ENCODE measurements around the gene NIP7. TPM values are rescaled to one million over a fixed set of nuclear protein-coding genes. Genes with fewer than 3 reads are reported as not detected.

Gene NIP7
- total and polyA plus RNA-seq, 2 donors (not counting 3 experiments of a cell fraction or from before 2014, with no cell fraction given) = 8.8 to 46.8 TPM

GRCh38 chr16:69329369-69330285 lies 9.9 kb upstream of the NIP7 start:
- peaks cover 39% of the 10 kb centered on the region for H3K79me2 ChIP-seq (ENCODE audit: control insufficient read depth, insufficient read depth, low read length)
- H3K36me3 ChIP-seq (ENCODE audit: control insufficient read depth in 2 of 2, extremely low read depth in 1 of 2, insufficient read depth in 2 of 2, low read length in 2 of 2) = peaks cover 4 to 12% of the 10 kb centered on the region in 2 experiments
- H4K20me1 ChIP-seq (replicated peaks; ENCODE audit: control insufficient read depth, extremely low read depth, insufficient read depth, low read length) = no peaks in the 10 kb centered on the region
- DNase-seq (ENCODE audit: low read depth, low spot score) = peak; percentile 20
- H3K27ac ChIP-seq (ENCODE audit: insufficient read depth, low read depth, low read length) = peak overlapping the region; percentile 12
- ChIA-PET CTCF (interaction anchor here (0.9 to 1.5 kb wide), 4 partner anchors 9 to 425 kb away, joined by 3 to 9 read pairs (median 6); partner anchors contain the start of genes COG8, NIP7 and NOB1), POLR2A (interaction anchor here (0.6 to 1.1 kb wide), 2 partner anchors 9 to 167 kb away, joined by 3 read pairs; partner anchors contain the start of genes COG8 and NIP7)
- no peaks in the 10 kb centered on the region for H3K9me3 ChIP-seq (replicated peaks; ENCODE audit: control insufficient read depth, insufficient read depth, low read length)
- TF ChIP-seq MAX (IDR thresholded peaks at IDR 0.05; ENCODE audit: insufficient read depth, insufficient read length) (no peak), EZH2 (IDR thresholded peaks at IDR 0.05; ENCODE audit: borderline replicate concordance, low read depth, low read length, severe bottlenecking) (no peak), FOS (IDR thresholded peaks at IDR 0.05; ENCODE audit: borderline replicate concordance, insufficient read depth, low read length) (no peak), JUN (IDR thresholded peaks at IDR 0.05; ENCODE audit: borderline replicate concordance, insufficient read depth, insufficient read length, low read depth) (no peak), POLR2AphosphoS5 (IDR thresholded peaks at IDR 0.05; ENCODE audit: insufficient read depth, low read depth, low read length) (no peak), MYC (IDR thresholded peaks at IDR 0.05; ENCODE audit: low read depth, low read length) (no peak), GATA2 (IDR thresholded peaks at IDR 0.05; ENCODE audit: insufficient read depth, insufficient read length, low read depth, low read length) (no peak)
- TF ChIP-seq, protein P1, sequence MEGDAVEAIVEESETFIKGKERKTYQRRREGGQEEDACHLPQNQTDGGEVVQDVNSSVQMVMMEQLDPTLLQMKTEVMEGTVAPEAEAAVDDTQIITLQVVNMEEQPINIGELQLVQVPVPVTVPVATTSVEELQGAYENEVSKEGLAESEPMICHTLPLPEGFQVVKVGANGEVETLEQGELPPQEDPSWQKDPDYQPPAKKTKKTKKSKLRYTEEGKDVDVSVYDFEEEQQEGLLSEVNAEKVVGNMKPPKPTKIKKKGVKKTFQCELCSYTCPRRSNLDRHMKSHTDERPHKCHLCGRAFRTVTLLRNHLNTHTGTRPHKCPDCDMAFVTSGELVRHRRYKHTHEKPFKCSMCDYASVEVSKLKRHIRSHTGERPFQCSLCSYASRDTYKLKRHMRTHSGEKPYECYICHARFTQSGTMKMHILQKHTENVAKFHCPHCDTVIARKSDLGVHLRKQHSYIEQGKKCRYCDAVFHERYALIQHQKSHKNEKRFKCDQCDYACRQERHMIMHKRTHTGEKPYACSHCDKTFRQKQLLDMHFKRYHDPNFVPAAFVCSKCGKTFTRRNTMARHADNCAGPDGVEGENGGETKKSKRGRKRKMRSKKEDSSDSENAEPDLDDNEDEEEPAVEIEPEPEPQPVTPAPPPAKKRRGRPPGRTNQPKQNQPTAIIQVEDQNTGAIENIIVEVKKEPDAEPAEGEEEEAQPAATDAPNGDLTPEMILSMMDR (IDR thresholded peaks at IDR 0.05; ENCODE audit: extremely low read depth in 1 of 2, insufficient read depth in 1 of 2, low read depth in 1 of 2, low read length in 2 of 2) = no peak
- BruUV-seq (replicated peaks) = no TSS peak
- peak overlapping the region; percentile 50 for H2AFZ ChIP-seq (ENCODE audit: low read depth, low read length)
- H3K4me3 ChIP-seq (replicated peaks in 1 of 3; ENCODE audit: insufficient read depth in 1 of 3, low read depth in 1 of 3, low read length in 3 of 3) = peak overlapping the region; percentile 26 to 67 (median 47)
- H3K4me1 ChIP-seq (ENCODE audit: control insufficient read depth, extremely low read depth, insufficient read depth, low read length) = peaks cover 21% of the 10 kb centered on the region
- H3K9ac ChIP-seq (replicated peaks; ENCODE audit: extremely low read depth, insufficient read depth, low read length) = peak overlapping the region; percentile 53
- no peaks in the 10 kb centered on the region for H3K9me1 ChIP-seq (replicated peaks; ENCODE audit: control insufficient read depth, extremely low read depth, insufficient read depth, low read length)
- intact Hi-C loops (cut with micrococcal nuclease) (loop anchor here (1.0 kb wide), 2 partner anchors 10 to 18 kb away; partner anchors contain the start of genes COG8, NIP7 and VPS4A), dilution Hi-C loops (cut with MboI; ENCODE audit: extremely low pct_ligation_motif_present, low sequenced_read_pairs) (no loop called here)
- H3K27me3 ChIP-seq (ENCODE audit: control insufficient read depth in 2 of 2, insufficient read depth in 2 of 2, low read length in 2 of 2) = no peaks in the 10 kb centered on the region
- peak overlapping the region; percentile 60 for H3K4me2 ChIP-seq (ENCODE audit: insufficient read depth, low read length)
- peak; percentile 49 for FAIRE-seq
